ENCODE results near the gene SRPK2.

GRCh38 chr7:105136221-105136620 lies 252.5 kb downstream of the SRPK2 start:
- no peak for TF ChIP-seq EZH2 (IDR thresholded peaks at IDR 0.05)
- no peak for TF ChIP-seq POLR2AphosphoS5 (IDR thresholded peaks at IDR 0.05; ENCODE audit: borderline replicate concordance, low read depth, low read length)
- no peak for TF ChIP-seq FOXP2 (optimal IDR thresholded peaks at IDR 0.05; ENCODE audit: control extremely low read depth, extremely low read length, insufficient read depth)

Measured in SK-N-MC (cell line).